Upper lobe of left lung (tissue), 6 donors: Measurements from ENCODE around the gene SEPSECS. TPM values are rescaled to one million over a fixed set of nuclear protein-coding genes. Genes with fewer than 3 reads are reported as not detected.

Experiments used
- ATAC-seq, 2 donors: fragments of 200-7000 bp; cut with Tn5 transposase; one replicate each; pipeline ENCODE4 v1.9.1; 2022; ENCODE audit warnings: mild to moderate bottlenecking in 2 of 2, moderate library complexity in 2 of 2; ENCODE audit not compliant: low FRiP score in 2 of 2
- DNase-seq, 2 donors: peaks; one replicate each; pipeline ENCODE4 v3.0.0-alpha.2; 2019 to 2020
- H3K27ac ChIP-seq, 4 donors: fragments of 200-600 bp; sonication (generic); one replicate each; pipeline ENCODE4 v1.5.1; 2016 to 2019
- H3K27me3 ChIP-seq, 4 donors: fragments of 200-600 bp; sonication (generic); one replicate each; pipeline ENCODE4 v1.5.1; 2017 to 2019
- H3K36me3 ChIP-seq, 4 donors: fragments of 200-600 bp; sonication (generic); one replicate each; pipeline ENCODE4 v1.5.1; 2016 to 2019
- H3K4me1 ChIP-seq, 4 donors: fragments of 200-600 bp; sonication (generic); one replicate each; pipeline ENCODE4 v1.5.1; 2018 to 2019
- H3K4me3 ChIP-seq, 4 donors: fragments of 200-600 bp; sonication (generic); one replicate each; pipeline ENCODE4 v1.5.1; 2017 to 2019; ENCODE audit warnings: mild to moderate bottlenecking in 2 of 4, moderate library complexity in 1 of 4
- H3K9me3 ChIP-seq, 4 donors: fragments of 200-600 bp; sonication (generic); one replicate each; pipeline ENCODE4 v1.5.1; 2018 to 2019
- CTCF ChIP-seq, 6 experiments: fragments of 450-650 bp in 4 of 6; fragments of 200-600 bp in 2 of 6; sonication (generic) in 2 of 6; IDR thresholded peaks; one replicate each; pipeline ENCODE4 v1.5.1; 2016 to 2019; ENCODE audit warnings: antibody characterized with exemption in 6 of 6
- EP300 ChIP-seq, 4 donors: sonication (generic); formaldehyde crosslinking; IDR thresholded peaks; one replicate each; pipeline ENCODE4 v1.5.1; 2017; ENCODE audit warnings: antibody characterized with exemption in 4 of 4, control low read depth in 2 of 4
- POLR2A ChIP-seq, 4 donors: fragments of 450-650 bp; IDR thresholded peaks; one replicate each; pipeline ENCODE4 v1.5.1; 2016 to 2017; ENCODE audit warnings: antibody characterized with exemption in 4 of 4, mild to moderate bottlenecking in 2 of 4
- POLR2AphosphoS5 ChIP-seq, 2 donors: sonication (generic); formaldehyde crosslinking; IDR thresholded peaks; one replicate each; pipeline ENCODE4 v1.5.1; 2017; ENCODE audit warnings: antibody characterized with exemption in 2 of 2
- WGBS, 2 donors: methylation state at CpG; one replicate each; pipeline ENCODE4 v1.1.5; 2017 to 2018; 5-methylcytosine and 5-hydroxymethylcytosine counted together
- total RNA-seq, 6 donors: library from RNA; depleted of rRNA in 4 of 6; stranded (reverse); fragments of >200 nt in 4 of 6; gene quantifications; one replicate each; pipeline versions ENCODE4 v1.1.0 to v1.2.1, GENCODE V29; 2016 to 2021
- donor health status: DM: no; HTN: no; CAD: no; lungs with moderate emphysema.
- donor health status: DM: no; HTN: yes; CAD: no; lungs with severe emphysema.

The SEPSECS gene
- total RNA-seq, 6 donors from 2014 or later: 4.9 to 19.3 (median 8.9) TPM

GRCh38 chr4:25160714-25161592 is 704 bp upstream of the SEPSECS start:
- H3K36me3 ChIP-seq: peaks cover 0 to 10% (median 3%) of the 10 kb centered on the region in 4 donors
- H3K27me3 ChIP-seq: no peaks in the 10 kb centered on the region
- TF ChIP-seq CTCF (IDR thresholded peaks at IDR 0.05): no peak
- no peak for TF ChIP-seq POLR2A (IDR thresholded peaks at IDR 0.05)
- ATAC-seq (peak; percentile 57 to 74), DNase-seq (no peak)
- WGBS, 2 donors: 5% methylated on average over 16 of the region's 16 CpGs
- H3K4me1 ChIP-seq: peaks cover 16 to 33% (median 21%) of the 10 kb centered on the region in 4 donors
- peak overlapping the region; percentile 50 to 90 (median 80) for H3K4me3 ChIP-seq
- no peaks in the 10 kb centered on the region for H3K9me3 ChIP-seq
- H3K27ac ChIP-seq: peak overlapping the region; percentile 95 to 99 (median 98)

DNA sequence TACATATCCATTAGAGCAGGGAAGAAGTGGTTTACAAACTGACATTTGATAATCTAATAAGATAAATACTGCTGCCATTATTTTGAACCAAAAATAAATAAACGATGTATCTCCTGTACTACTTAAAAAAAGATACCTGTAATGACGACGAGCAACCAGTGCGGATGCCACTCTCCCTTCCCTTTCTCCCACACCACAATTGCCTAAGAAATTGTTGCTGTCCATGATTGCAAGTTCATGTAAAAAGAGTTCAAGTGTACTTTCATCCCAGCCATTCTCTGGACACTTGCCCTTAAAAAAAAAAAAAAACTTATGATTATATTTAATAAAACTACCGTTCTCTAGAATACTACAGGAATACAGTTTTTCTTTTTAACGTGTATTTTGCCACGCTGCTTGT is 1.4 kb downstream of the SEPSECS start:
- DNase-seq (no peak), ATAC-seq (no peak)
- no peak overlapping the region for H3K27ac ChIP-seq
- no peaks in the 10 kb centered on the region for H3K9me3 ChIP-seq
- H3K36me3 ChIP-seq: peaks cover 0 to 19% (median 5%) of the 10 kb centered on the region in 4 donors
- 83 to 85% methylated on average over 7 of the region's 7 CpGs for WGBS, 2 donors
- no peak for TF ChIP-seq CTCF (IDR thresholded peaks at IDR 0.05)
- TF ChIP-seq EP300 (IDR thresholded peaks at IDR 0.05): no peak
- no peak for TF ChIP-seq POLR2AphosphoS5 (IDR thresholded peaks at IDR 0.05)
- no peak for TF ChIP-seq POLR2A (IDR thresholded peaks at IDR 0.05)
- H3K4me3 ChIP-seq: no peak overlapping the region
- peaks cover 16 to 30% (median 21%) of the 10 kb centered on the region in 4 donors for H3K4me1 ChIP-seq
- no peaks in the 10 kb centered on the region for H3K27me3 ChIP-seq

DNA sequence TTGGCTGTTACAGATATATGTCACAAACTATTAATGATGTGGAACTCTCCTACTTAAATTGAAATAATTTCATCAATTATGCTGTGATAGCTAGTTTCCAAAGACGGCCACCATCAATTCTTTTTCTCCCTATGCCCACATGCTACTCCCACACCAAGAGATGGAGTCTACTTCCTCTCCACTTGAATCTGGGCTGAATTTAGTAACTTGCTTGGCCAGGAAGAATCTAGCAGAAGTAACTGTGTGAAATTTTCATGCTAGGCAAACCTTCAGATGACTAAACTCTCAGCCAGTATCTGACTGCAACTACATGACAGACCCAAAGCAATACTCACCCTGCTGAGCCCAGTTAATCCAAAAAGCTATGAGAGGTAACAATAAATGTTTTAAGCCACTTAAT is 3.2 kb downstream of the SEPSECS start:
- H3K27ac ChIP-seq: no peak overlapping the region
- no peaks in the 10 kb centered on the region for H3K9me3 ChIP-seq
- H3K4me1 ChIP-seq: peaks cover 15 to 22% (median 16%) of the 10 kb centered on the region in 4 donors
- H3K36me3 ChIP-seq: peaks cover 0 to 23% (median 5%) of the 10 kb centered on the region in 4 donors
- DNase-seq: no peak
- no peak for TF ChIP-seq CTCF (IDR thresholded peaks at IDR 0.05)
- no peak for TF ChIP-seq EP300 (IDR thresholded peaks at IDR 0.05)
- no peak for TF ChIP-seq POLR2AphosphoS5 (IDR thresholded peaks at IDR 0.05)
- no peak for TF ChIP-seq POLR2A (IDR thresholded peaks at IDR 0.05)
- no peak overlapping the region for H3K4me3 ChIP-seq
- 83 to 84% methylated on average over 1 of the region's 1 CpG for WGBS, 2 donors
- H3K27me3 ChIP-seq: no peaks in the 10 kb centered on the region
- ATAC-seq: no peak

GRCh38 chr4:25155947-25156346 is 4.3 kb downstream of the SEPSECS start:
- DNase-seq: no peak
- Histone ChIP-seq H3K9me3 (no peaks in the 10 kb centered on the region), H3K4me3 (no peak overlapping the region), H3K27me3 (no peaks in the 10 kb centered on the region), H3K27ac (no peak overlapping the region), H3K36me3 (peaks cover 0 to 35% (median 5%) of the 10 kb centered on the region in 4 donors), H3K4me1 (peaks cover 4 to 11% (median 6%) of the 10 kb centered on the region in 4 donors)
- 91% methylated on average over 5 of the region's 5 CpGs for WGBS, 2 donors
- TF ChIP-seq POLR2A (IDR thresholded peaks at IDR 0.05) (no peak), EP300 (IDR thresholded peaks at IDR 0.05) (no peak), CTCF (IDR thresholded peaks at IDR 0.05) (no peak), POLR2AphosphoS5 (IDR thresholded peaks at IDR 0.05) (no peak)
- no peak for ATAC-seq
